Prostate gland (tissue), 2 donors: ENCODE measurements around the gene VWA8. TPM values are rescaled to one million over a fixed set of nuclear protein-coding genes. Genes with fewer than 3 reads are reported as not detected.
"Not testable (repeated sequence)": the region's sequence is repeated elsewhere in the genome, so short reads cannot be mapped to it uniquely, and the experiment has no call there.

Source experiments
- DNase-seq: peaks from one replicate; pipeline ENCODE4 v3.0.0-alpha.2; 2019; ENCODE audit warnings: low spot score
- H3K27ac ChIP-seq, 2 donors: fragments of 200-600 bp; sonication (generic); 2 replicates each; pipeline ENCODE4 v1.5.1; 2017 to 2019
- H3K27me3 ChIP-seq: fragments of 200-600 bp; sonication (generic); replicated peaks from 2 replicates; pipeline ENCODE4 v1.5.1; 2019; ENCODE audit not compliant: insufficient read depth
- H3K36me3 ChIP-seq, 2 donors: fragments of 200-600 bp; sonication (generic); 1 replicate in 1 of 2; 2 replicates in 1 of 2; pipeline versions ENCODE4 v1.5.1 to v1.8.1; 2017 to 2019
- H3K4me1 ChIP-seq: fragments of 200-600 bp; sonication (generic); replicated peaks from 2 replicates; pipeline ENCODE4 v1.5.1; 2019
- H3K4me3 ChIP-seq, 2 donors: fragments of 200-600 bp; sonication (generic); 2 replicates each; pipeline ENCODE4 v1.5.1; 2017 to 2019
- H3K9me3 ChIP-seq: fragments of 200-600 bp; sonication (generic); 2 replicates; pipeline ENCODE4 v1.5.1; 2017
- POLR2A ChIP-seq: fragments of 450-650 bp; IDR thresholded peaks from one replicate; pipeline ENCODE4 v1.6.1; 2016; ENCODE audit warnings: antibody characterized with exemption, mild to moderate bottlenecking
- POLR2AphosphoS5 ChIP-seq: sonication (generic); formaldehyde crosslinking; IDR thresholded peaks from one replicate; pipeline ENCODE4 v1.6.1; 2017; ENCODE audit warnings: antibody characterized with exemption
- WGBS: methylation state at CpG from one replicate; pipeline ENCODE4 v1.1.5; 2018; 5-methylcytosine and 5-hydroxymethylcytosine counted together
- intact Hi-C: fragments of 100-400 bp; cut with DNase I; formaldehyde crosslinking; loops from one replicate; pipeline ENCODE4 v1.14.2; 2022
- total RNA-seq, 2 donors: library from RNA; depleted of rRNA; stranded (reverse); fragments of >200 nt; gene quantifications; one replicate each; pipeline ENCODE4 v1.1.0, GENCODE V29; 2016
- TF ChIP-seq, protein P1 (sequence below), 4 experiments: fragments of 200-600 bp in 2 of 4; fragments of 450-650 bp in 2 of 4; sonication (generic) in 2 of 4; IDR thresholded peaks; 1 replicate in 3 of 4; 2 replicates in 1 of 4; pipeline ENCODE4 v1.5.1; 2016 to 2019; ENCODE audit warnings: antibody characterized with exemption in 4 of 4, mild to moderate bottlenecking in 2 of 4, moderate library complexity in 2 of 4

Gene VWA8
- total RNA-seq, 2 donors from 2014 or later, result 18.1 to 21.8 TPM

DNA sequence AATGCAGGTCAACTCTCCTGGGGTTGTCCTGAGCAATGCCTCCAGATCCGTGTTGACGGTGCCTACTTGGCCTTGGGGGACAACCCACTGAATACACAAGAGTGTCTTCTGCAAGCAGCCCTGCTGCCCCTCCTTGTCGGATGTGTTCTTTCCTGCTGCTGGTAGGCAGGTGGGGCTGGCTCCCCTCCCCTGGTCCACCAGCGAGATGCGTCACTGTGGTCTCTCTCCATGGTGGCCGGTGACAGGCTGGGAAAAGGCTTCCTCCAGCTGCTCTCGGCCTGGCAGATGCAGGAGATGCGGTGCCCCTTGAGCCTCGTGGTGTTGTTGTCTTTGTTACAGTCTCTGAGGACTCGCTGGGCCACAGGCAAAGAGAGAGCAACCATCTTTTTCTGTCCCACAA lies 418.6 kb downstream of the VWA8 start:
- Histone ChIP-seq H3K9me3 (no peaks in the 10 kb centered on the region), H3K4me1 (peaks cover under 1% of the 10 kb centered on the region), H3K36me3 (no peaks in the 10 kb centered on the region), H3K27me3 (no peaks in the 10 kb centered on the region), H3K4me3 (no peak overlapping the region), H3K27ac (no peak overlapping the region)
- WGBS, result 96% methylated on average over 10 of the region's 10 CpGs
- intact Hi-C loops, result no loop called here
- no peak for DNase-seq
- no peak for TF ChIP-seq POLR2A
- TF ChIP-seq, protein P1, sequence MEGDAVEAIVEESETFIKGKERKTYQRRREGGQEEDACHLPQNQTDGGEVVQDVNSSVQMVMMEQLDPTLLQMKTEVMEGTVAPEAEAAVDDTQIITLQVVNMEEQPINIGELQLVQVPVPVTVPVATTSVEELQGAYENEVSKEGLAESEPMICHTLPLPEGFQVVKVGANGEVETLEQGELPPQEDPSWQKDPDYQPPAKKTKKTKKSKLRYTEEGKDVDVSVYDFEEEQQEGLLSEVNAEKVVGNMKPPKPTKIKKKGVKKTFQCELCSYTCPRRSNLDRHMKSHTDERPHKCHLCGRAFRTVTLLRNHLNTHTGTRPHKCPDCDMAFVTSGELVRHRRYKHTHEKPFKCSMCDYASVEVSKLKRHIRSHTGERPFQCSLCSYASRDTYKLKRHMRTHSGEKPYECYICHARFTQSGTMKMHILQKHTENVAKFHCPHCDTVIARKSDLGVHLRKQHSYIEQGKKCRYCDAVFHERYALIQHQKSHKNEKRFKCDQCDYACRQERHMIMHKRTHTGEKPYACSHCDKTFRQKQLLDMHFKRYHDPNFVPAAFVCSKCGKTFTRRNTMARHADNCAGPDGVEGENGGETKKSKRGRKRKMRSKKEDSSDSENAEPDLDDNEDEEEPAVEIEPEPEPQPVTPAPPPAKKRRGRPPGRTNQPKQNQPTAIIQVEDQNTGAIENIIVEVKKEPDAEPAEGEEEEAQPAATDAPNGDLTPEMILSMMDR (IDR thresholded peaks at IDR 0.05), result no peak
- TF ChIP-seq POLR2AphosphoS5, result no peak

DNA sequence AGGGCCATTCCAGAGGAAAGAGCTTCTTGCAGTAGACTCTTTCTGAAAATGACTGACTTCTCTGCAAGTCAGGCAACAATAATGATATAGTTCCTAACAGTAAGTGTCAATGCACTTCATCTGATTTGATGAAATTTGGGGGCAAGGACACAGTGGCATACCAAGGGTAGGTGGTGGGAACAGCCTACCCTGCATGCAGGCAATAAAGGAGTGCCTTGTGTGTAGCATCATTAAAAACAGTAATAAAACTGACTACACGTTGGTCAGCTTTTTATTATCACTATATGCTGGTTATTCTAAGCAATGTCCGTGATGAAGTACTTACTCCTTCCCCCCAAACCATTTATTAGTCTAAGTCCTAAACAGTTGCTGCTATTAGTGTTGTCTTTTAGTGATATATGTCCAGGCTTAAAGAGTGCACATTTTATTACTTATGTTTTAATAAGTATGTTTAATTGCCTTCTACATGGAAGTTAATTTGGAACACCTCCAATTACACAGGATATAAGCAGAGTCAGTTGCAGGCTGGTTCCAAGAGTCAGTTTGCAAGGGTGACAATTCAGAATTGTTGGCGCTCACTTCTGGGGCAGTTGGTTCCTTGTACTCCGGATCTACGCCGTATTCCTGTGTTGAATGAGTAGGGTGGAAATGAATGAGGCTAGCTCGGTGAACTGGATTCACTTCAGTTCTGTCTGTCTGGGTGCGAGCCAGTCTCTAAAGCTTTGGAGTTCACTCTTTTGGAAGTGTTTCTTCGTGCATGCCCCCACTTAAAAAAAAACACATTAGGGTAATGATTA lies 419.6 kb downstream of the VWA8 start:
- Histone ChIP-seq H3K27ac (no peak overlapping the region), H3K27me3 (no peaks in the 10 kb centered on the region), H3K36me3 (no peaks in the 10 kb centered on the region), H3K4me3 (no peak overlapping the region), H3K4me1 (no peaks in the 10 kb centered on the region), H3K9me3 (no peaks in the 10 kb centered on the region)
- intact Hi-C loops, result no loop called here
- DNase-seq, result no peak
- TF ChIP-seq, protein P1 (IDR thresholded peaks at IDR 0.05), result no peak
- TF ChIP-seq POLR2AphosphoS5 (no peak), POLR2A (no peak)
- 61% methylated on average over 9 of the region's 9 CpGs for WGBS

DNA sequence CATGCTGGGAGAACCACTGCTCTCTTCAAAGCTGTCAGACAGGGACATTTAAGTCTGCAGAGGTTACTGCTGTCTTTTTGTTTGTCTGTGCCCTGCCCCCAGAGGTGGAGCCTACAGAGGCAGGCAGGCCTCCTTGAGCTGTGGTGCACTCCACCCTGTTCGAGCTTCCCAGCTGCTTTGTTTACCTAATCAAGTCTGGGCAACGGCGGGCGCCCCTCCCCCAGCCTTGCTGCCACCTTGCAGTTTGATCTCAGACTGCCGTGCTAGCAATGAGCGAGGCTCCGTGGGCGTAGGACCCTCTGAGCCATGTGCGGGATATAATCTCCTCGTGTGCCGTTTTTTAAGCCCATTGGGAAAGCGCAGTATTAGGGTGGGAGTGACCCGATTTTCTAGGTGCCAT lies 420.7 kb downstream of the VWA8 start:
- H3K27me3 ChIP-seq, H3K4me3 ChIP-seq, H3K4me1 ChIP-seq, intact Hi-C loops, H3K9me3 ChIP-seq, H3K36me3 ChIP-seq, H3K27ac ChIP-seq: not testable (repeated sequence)
- WGBS, result 48% methylated on average over 13 of the region's 13 CpGs
- DNase-seq, result peak; percentile 46

DNA sequence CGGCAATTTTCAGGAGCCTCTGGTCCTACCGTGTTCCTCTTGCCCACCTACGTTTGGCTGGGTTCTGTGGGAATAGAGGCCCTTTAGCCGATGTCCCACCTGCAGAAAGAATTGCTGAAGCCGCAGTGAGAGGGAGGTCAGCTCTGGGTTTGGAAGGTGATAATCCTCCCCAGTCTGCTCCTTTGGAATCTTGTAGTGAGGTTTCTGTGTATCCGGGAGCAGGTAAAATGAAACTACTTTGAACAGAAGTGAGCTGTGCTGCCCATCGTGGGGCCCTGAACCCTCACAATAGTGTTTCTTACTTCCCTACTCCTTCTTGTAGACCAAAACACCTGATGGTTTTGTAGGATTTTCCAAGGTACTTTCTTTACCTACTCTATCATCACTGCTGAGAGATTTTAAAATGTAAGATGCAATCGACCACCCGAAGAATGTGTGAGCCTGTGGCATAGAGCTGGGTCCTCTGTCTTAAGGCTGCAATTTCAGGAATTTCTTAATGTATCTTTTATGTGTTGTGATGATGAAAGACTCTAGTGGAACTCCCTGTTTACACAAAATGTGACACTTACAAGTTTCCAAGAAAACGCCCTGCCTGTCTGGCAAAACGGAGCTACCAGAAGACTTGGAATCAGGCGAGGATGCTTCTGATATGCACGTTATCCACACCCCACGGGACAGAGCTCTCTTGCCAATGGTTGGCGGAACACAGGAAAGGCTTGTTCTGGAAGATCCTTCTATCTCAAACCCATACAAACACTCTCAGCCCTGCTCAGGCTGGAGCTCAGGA lies 427.4 kb downstream of the VWA8 start:
- Histone ChIP-seq H3K27me3 (no peaks in the 10 kb centered on the region), H3K4me1 (no peaks in the 10 kb centered on the region), H3K27ac (no peak overlapping the region), H3K36me3 (no peaks in the 10 kb centered on the region), H3K9me3 (no peaks in the 10 kb centered on the region), H3K4me3 (no peak overlapping the region)
- 40% methylated on average over 15 of the region's 15 CpGs for WGBS
- DNase-seq, result no peak
- intact Hi-C loops, result no loop called here
- TF ChIP-seq POLR2AphosphoS5 (no peak), POLR2A (no peak)
- TF ChIP-seq, protein P1 (IDR thresholded peaks at IDR 0.05), result no peak

DNA sequence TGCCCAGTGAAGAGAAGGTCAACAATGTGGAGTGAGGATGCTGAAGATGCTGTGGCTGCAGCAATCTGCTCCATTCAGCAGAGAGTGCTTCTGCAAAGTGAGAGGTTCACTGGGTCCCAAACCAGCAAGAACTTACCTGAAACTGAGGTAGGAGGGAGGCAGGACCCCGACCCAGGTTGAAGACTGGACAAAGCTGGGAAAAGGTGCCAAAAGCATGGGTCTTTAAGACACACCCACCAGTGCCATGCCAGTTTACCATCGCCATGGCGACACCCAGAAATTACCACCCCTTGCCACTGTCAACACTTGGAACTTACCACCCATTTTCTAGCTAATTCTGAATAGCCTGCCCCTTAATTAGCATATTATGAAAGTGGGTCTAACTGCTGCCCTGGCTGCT lies 432.9 kb downstream of the VWA8 start:
- no peaks in the 10 kb centered on the region for H3K4me1 ChIP-seq
- TF ChIP-seq, protein P1 (IDR thresholded peaks at IDR 0.05), result no peak
- no peak for TF ChIP-seq POLR2A
- no peak for TF ChIP-seq POLR2AphosphoS5
- no peak overlapping the region for H3K27ac ChIP-seq
- no peak overlapping the region for H3K4me3 ChIP-seq
- H3K27me3 ChIP-seq, result no peaks in the 10 kb centered on the region
- H3K36me3 ChIP-seq, result no peaks in the 10 kb centered on the region
- 88% methylated on average over 3 of the region's 3 CpGs for WGBS
- intact Hi-C loops, result no loop called here
- no peaks in the 10 kb centered on the region for H3K9me3 ChIP-seq
- no peak for DNase-seq
